Neural cell (in vitro differentiated cells): Measurements from ENCODE around the gene GRK3. TPM values are rescaled to one million over a fixed set of nuclear protein-coding genes. Genes with fewer than 3 reads are reported as not detected.

Experiments
- H2AFZ ChIP-seq: fragments of 200-600, 300-800 bp; sonication (generic), shearing (Covaris generic); 2 replicates; pipeline ENCODE4 v1.6.0; 2014; ENCODE audit warnings: low read depth, mild to moderate bottlenecking, antibody characterized with exemption, low read length, moderate library complexity
- H3F3A ChIP-seq: fragments of 200-600 bp; shearing (Covaris generic); 2 replicates; pipeline ENCODE4 v1.6.1; 2016; ENCODE audit warnings: mild to moderate bottlenecking, moderate library complexity, mixed read lengths, antibody characterized with exemption, low read length; ENCODE audit not compliant: insufficient read depth, poor library complexity, severe bottlenecking
- H3K27ac ChIP-seq: fragments of 200-600, 300-800 bp; sonication (generic), shearing (Covaris generic); 2 replicates; pipeline ENCODE4 v1.5.1; 2014; ENCODE audit warnings: mild to moderate bottlenecking, low read length, moderate library complexity
- H3K27me3 ChIP-seq: fragments of 300-800, 200-600 bp; sonication (generic), shearing (Covaris generic); 2 replicates; pipeline ENCODE4 v1.6.0; 2014; ENCODE audit warnings: mild to moderate bottlenecking, low read depth, low read length, moderate library complexity; ENCODE audit not compliant: insufficient read depth
- H3K36me3 ChIP-seq: fragments of 300-800, 200-600 bp; sonication (generic), shearing (Covaris generic); 2 replicates; pipeline ENCODE4 v1.5.1; 2014; ENCODE audit warnings: mild to moderate bottlenecking, antibody characterized with exemption, low read length, moderate library complexity; ENCODE audit not compliant: insufficient read depth
- H3K4me2 ChIP-seq: fragments of 300-800, 200-600 bp; sonication (generic), shearing (Covaris generic); 2 replicates; pipeline ENCODE4 v1.6.0; 2014; ENCODE audit warnings: mild to moderate bottlenecking, low read length
- H3K4me3 ChIP-seq: fragments of 300-800, 200-600 bp; sonication (generic), shearing (Covaris generic); 2 replicates; pipeline ENCODE4 v1.5.1; 2014; ENCODE audit warnings: mild to moderate bottlenecking, low read length, moderate library complexity
- H3K79me2 ChIP-seq: fragments of 200-600 bp; shearing (Covaris generic); replicated peaks from 2 replicates; pipeline ENCODE4 v1.6.0; 2014; ENCODE audit warnings: mild to moderate bottlenecking, low read length, moderate library complexity; ENCODE audit not compliant: insufficient read depth
- H3K9ac ChIP-seq: fragments of 300-800, 200-600 bp; sonication (generic), shearing (Covaris generic); 2 replicates; pipeline ENCODE4 v1.6.1; 2016; ENCODE audit warnings: mild to moderate bottlenecking, low read length, mixed read lengths
- H3K9me2 ChIP-seq: fragments of 200-600 bp; shearing (Covaris generic); 2 replicates; pipeline ENCODE4 v1.6.1; 2016; ENCODE audit warnings: mild to moderate bottlenecking, low read length, mixed read lengths; ENCODE audit not compliant: insufficient read depth
- H3K9me3 ChIP-seq: fragments of 200-600, 300-800 bp; sonication (generic), shearing (Covaris generic); 2 replicates; pipeline ENCODE4 v1.6.1; 2016; ENCODE audit warnings: mild to moderate bottlenecking, mixed run types, low read length, moderate library complexity, mixed read lengths
- H4K20me1 ChIP-seq: fragments of 200-600 bp; shearing (Covaris generic); 2 replicates; pipeline ENCODE4 v1.6.1; 2016; ENCODE audit warnings: mild to moderate bottlenecking, mixed run types; ENCODE audit not compliant: insufficient read depth
- EP300 ChIP-seq: fragments of 450-650 bp; conservative IDR thresholded peaks from 2 replicates; pipeline ENCODE4 v1.6.1; 2014; ENCODE audit warnings: antibody characterized with exemption, mild to moderate bottlenecking, moderate library complexity; ENCODE audit not compliant: poor library complexity, severe bottlenecking
- EZH2 ChIP-seq: fragments of 200-600, 300-800 bp; shearing (Covaris generic), sonication (generic); IDR thresholded peaks from 2 replicates; pipeline ENCODE4 v1.6.1; 2014; ENCODE audit warnings: antibody characterized with exemption, low read length, borderline replicate concordance, mild to moderate bottlenecking; ENCODE audit not compliant: insufficient read depth, poor library complexity, severe bottlenecking
- MXI1 ChIP-seq: fragments of 450-650 bp; conservative IDR thresholded peaks from 2 replicates; pipeline ENCODE4 v1.6.1; 2014; ENCODE audit warnings: antibody characterized with exemption, mild to moderate bottlenecking; ENCODE audit not compliant: poor library complexity, severe bottlenecking
- POLR2AphosphoS5 ChIP-seq: IDR thresholded peaks from 2 replicates; pipeline ENCODE4 v1.6.1; 2012
- RAD21 ChIP-seq: fragments of 450-650 bp; conservative IDR thresholded peaks from 2 replicates; pipeline ENCODE4 v1.6.1; 2014; ENCODE audit warnings: antibody characterized with exemption, mild to moderate bottlenecking, moderate library complexity
- SMC3 ChIP-seq: fragments of 450-650 bp; conservative IDR thresholded peaks from 2 replicates; pipeline ENCODE4 v1.6.1; 2014; ENCODE audit warnings: antibody characterized with exemption, mild to moderate bottlenecking, moderate library complexity; ENCODE audit not compliant: poor library complexity
- TAF1 ChIP-seq: IDR thresholded peaks from 2 replicates; pipeline ENCODE4 v1.6.1; 2012; ENCODE audit warnings: low read depth
- polyA plus RNA-seq: library from polyadenylated mRNA; depleted of rRNA; stranded (reverse); fragments of >200 nt; gene quantifications from 2 replicates; pipeline ENCODE4 v1.2.3, GENCODE V29; 2014
- TF ChIP-seq, protein P1 (sequence below): IDR thresholded peaks from 2 replicates; pipeline ENCODE4 v1.6.1; 2012; ENCODE audit warnings: borderline replicate concordance
- TF ChIP-seq, protein P2 (sequence below): fragments of 450-650 bp; IDR thresholded peaks from 2 replicates; pipeline ENCODE4 v1.5.1; 2014; ENCODE audit warnings: antibody characterized with exemption, mild to moderate bottlenecking, moderate library complexity; ENCODE audit not compliant: poor library complexity, severe bottlenecking

GRK3 gene
- polyA plus RNA-seq, 1 donor from 2014 or later, result 9.8 TPM

DNA sequence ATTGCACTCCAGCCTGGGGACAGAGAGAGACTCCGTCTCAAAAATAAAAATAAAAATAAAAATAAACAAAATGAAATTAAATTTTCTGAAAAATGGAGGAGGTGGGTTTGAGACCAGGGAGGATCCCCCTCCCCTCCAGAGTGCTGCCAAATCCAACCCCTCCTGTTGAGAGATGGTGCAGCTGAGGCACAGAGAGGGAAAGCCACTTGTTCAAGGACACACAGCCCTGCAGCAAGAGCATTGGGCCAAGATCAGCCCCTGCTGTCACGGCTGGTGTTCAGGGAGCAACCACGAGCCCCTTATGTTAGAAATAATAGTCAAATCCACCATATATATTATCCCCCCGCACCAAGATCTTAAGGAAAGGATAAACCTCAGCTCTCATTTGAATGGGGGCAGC lies 180.2 kb downstream of the GRK3 start:
- Histone ChIP-seq H3K9ac (no peak overlapping the region), H4K20me1 (no peaks in the 10 kb centered on the region), H3F3A (no peaks in the 10 kb centered on the region), H3K9me3 (no peaks in the 10 kb centered on the region), H3K9me2 (no peaks in the 10 kb centered on the region), H3K79me2 (no peaks in the 10 kb centered on the region), H2AFZ (no peak overlapping the region), H3K4me3 (no peak overlapping the region), H3K27me3 (no peaks in the 10 kb centered on the region), H3K27ac (no peak overlapping the region), H3K4me2 (no peak overlapping the region), H3K36me3 (no peaks in the 10 kb centered on the region)
- no peak for TF ChIP-seq SMC3
- no peak for TF ChIP-seq EP300
- TF ChIP-seq, protein P1, sequence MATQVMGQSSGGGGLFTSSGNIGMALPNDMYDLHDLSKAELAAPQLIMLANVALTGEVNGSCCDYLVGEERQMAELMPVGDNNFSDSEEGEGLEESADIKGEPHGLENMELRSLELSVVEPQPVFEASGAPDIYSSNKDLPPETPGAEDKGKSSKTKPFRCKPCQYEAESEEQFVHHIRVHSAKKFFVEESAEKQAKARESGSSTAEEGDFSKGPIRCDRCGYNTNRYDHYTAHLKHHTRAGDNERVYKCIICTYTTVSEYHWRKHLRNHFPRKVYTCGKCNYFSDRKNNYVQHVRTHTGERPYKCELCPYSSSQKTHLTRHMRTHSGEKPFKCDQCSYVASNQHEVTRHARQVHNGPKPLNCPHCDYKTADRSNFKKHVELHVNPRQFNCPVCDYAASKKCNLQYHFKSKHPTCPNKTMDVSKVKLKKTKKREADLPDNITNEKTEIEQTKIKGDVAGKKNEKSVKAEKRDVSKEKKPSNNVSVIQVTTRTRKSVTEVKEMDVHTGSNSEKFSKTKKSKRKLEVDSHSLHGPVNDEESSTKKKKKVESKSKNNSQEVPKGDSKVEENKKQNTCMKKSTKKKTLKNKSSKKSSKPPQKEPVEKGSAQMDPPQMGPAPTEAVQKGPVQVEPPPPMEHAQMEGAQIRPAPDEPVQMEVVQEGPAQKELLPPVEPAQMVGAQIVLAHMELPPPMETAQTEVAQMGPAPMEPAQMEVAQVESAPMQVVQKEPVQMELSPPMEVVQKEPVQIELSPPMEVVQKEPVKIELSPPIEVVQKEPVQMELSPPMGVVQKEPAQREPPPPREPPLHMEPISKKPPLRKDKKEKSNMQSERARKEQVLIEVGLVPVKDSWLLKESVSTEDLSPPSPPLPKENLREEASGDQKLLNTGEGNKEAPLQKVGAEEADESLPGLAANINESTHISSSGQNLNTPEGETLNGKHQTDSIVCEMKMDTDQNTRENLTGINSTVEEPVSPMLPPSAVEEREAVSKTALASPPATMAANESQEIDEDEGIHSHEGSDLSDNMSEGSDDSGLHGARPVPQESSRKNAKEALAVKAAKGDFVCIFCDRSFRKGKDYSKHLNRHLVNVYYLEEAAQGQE, result no peak
- no peak for TF ChIP-seq POLR2AphosphoS5
- TF ChIP-seq TAF1, result no peak
- TF ChIP-seq, protein P2, sequence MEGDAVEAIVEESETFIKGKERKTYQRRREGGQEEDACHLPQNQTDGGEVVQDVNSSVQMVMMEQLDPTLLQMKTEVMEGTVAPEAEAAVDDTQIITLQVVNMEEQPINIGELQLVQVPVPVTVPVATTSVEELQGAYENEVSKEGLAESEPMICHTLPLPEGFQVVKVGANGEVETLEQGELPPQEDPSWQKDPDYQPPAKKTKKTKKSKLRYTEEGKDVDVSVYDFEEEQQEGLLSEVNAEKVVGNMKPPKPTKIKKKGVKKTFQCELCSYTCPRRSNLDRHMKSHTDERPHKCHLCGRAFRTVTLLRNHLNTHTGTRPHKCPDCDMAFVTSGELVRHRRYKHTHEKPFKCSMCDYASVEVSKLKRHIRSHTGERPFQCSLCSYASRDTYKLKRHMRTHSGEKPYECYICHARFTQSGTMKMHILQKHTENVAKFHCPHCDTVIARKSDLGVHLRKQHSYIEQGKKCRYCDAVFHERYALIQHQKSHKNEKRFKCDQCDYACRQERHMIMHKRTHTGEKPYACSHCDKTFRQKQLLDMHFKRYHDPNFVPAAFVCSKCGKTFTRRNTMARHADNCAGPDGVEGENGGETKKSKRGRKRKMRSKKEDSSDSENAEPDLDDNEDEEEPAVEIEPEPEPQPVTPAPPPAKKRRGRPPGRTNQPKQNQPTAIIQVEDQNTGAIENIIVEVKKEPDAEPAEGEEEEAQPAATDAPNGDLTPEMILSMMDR, result no peak
- no peak for TF ChIP-seq RAD21
- TF ChIP-seq MXI1, result no peak
- TF ChIP-seq EZH2, result no peak

DNA sequence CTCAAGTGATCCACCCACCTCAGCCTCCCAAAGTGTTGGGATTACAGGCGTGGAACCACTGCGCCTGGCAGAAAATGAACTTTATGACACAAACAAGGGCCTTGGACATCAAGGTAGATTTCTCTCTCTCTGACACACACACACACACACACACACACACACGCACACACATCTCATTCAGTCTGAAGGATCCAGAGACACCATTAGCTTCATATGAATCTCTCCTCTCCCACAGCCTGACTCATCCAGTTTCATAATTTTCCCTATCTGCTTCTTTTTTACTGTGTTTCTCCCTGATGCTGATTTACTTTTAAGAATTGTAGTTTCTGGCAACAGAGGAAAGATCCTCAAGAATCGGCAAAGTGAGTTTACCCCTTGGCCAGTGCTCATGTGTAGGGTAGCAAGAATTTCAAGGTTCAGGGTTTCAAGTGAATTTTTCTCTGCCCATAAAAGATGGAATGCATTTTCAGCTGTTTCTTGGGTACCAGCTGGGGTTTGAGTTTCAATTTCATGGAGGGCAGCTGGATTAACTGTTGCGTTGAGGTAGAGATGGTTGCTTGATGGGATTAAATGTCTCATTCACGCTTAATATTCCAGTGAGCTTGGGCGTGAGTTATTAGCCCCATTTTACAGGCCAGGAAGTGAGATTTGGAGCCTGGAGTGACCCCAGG lies 181.0 kb downstream of the GRK3 start:
- no peaks in the 10 kb centered on the region for H4K20me1 ChIP-seq
- no peaks in the 10 kb centered on the region for H3K9me2 ChIP-seq
- H3K4me3 ChIP-seq, result no peak overlapping the region
- H3K9me3 ChIP-seq, result no peaks in the 10 kb centered on the region
- no peak for TF ChIP-seq SMC3
- TF ChIP-seq, protein P1, result no peak
- TF ChIP-seq MXI1, result no peak
- TF ChIP-seq RAD21, result no peak
- no peak for TF ChIP-seq EP300
- TF ChIP-seq TAF1, result no peak
- no peak for TF ChIP-seq POLR2AphosphoS5
- TF ChIP-seq, protein P2, result no peak
- no peak for TF ChIP-seq EZH2
- H3K27ac ChIP-seq, result no peak overlapping the region
- no peak overlapping the region for H3K9ac ChIP-seq
- H2AFZ ChIP-seq, result no peak overlapping the region
- no peaks in the 10 kb centered on the region for H3K79me2 ChIP-seq
- no peaks in the 10 kb centered on the region for H3F3A ChIP-seq
- no peak overlapping the region for H3K4me2 ChIP-seq
- no peaks in the 10 kb centered on the region for H3K36me3 ChIP-seq
- no peaks in the 10 kb centered on the region for H3K27me3 ChIP-seq
